ENCODE results near the gene UBAC2. TPM values are rescaled to one million over a fixed set of nuclear protein-coding genes. Genes with fewer than 3 reads are reported as not detected.
"Not testable (repeated sequence)": the region's sequence is repeated elsewhere in the genome, so short reads cannot be mapped to it uniquely, and the experiment has no call there.

UBAC2 gene
- total RNA-seq, 1 donor from 2014 or later, result 59.8 TPM

GRCh38 chr13:99226513-99226912 is 25.9 kb downstream of the UBAC2 start:
- no peak overlapping the region for H3K27ac Mint-ChIP-seq (ENCODE audit: unreplicated experiment)
- peaks cover 26% of the 10 kb centered on the region for H3K36me3 Mint-ChIP-seq (ENCODE audit: low read depth)
- DNase-seq (ENCODE audit: low read depth, low spot score), result no peak
- H3K4me3 Mint-ChIP-seq, result no peak overlapping the region
- peaks cover 12% of the 10 kb centered on the region for H3K9me3 Mint-ChIP-seq
- H3K27me3 Mint-ChIP-seq (ENCODE audit: low read depth), result no peaks in the 10 kb centered on the region
- H3K4me1 Mint-ChIP-seq, result peaks cover 28% of the 10 kb centered on the region
- TF ChIP-seq CTCF (conservative IDR thresholded peaks at IDR 0.05), result no peak

GRCh38 chr13:99227331-99227900 is 26.8 kb downstream of the UBAC2 start:
- no peak overlapping the region for H3K27ac Mint-ChIP-seq (ENCODE audit: unreplicated experiment)
- H3K27me3 Mint-ChIP-seq (ENCODE audit: low read depth), result no peaks in the 10 kb centered on the region
- DNase-seq (ENCODE audit: low read depth, low spot score), result no peak
- H3K36me3 Mint-ChIP-seq (ENCODE audit: low read depth), result peaks cover 17% of the 10 kb centered on the region
- H3K4me1 Mint-ChIP-seq, result peaks cover 28% of the 10 kb centered on the region
- H3K4me3 Mint-ChIP-seq, result no peak overlapping the region
- no peak for TF ChIP-seq CTCF (conservative IDR thresholded peaks at IDR 0.05)
- peaks cover 5% of the 10 kb centered on the region for H3K9me3 Mint-ChIP-seq

- peaks cover 2% of the 10 kb centered on the region for H3K9me3 Mint-ChIP-seq
- peaks cover 28% of the 10 kb centered on the region for H3K4me1 Mint-ChIP-seq
Measured at GRCh38 chr13:99227909-99228688, 27.4 kb downstream of the UBAC2 start.

GRCh38 chr13:99228737-99229691 is 28.4 kb downstream of the UBAC2 start:
- no peak for DNase-seq (ENCODE audit: low read depth, low spot score)
- H3K4me1 Mint-ChIP-seq, result peaks cover 24% of the 10 kb centered on the region
- TF ChIP-seq CTCF (conservative IDR thresholded peaks at IDR 0.05), result no peak
- H3K4me3 Mint-ChIP-seq, result no peak overlapping the region
- H3K27ac Mint-ChIP-seq (ENCODE audit: unreplicated experiment), result no peak overlapping the region
- no peaks in the 10 kb centered on the region for H3K9me3 Mint-ChIP-seq
- H3K27me3 Mint-ChIP-seq (ENCODE audit: low read depth), result no peaks in the 10 kb centered on the region
- peaks cover 7% of the 10 kb centered on the region for H3K36me3 Mint-ChIP-seq (ENCODE audit: low read depth)

More at GRCh38 chr13:99227909-99228688, 27.4 kb downstream of the UBAC2 start:
- DNase-seq (ENCODE audit: low read depth, low spot score), result no peak
- no peak for TF ChIP-seq CTCF (conservative IDR thresholded peaks at IDR 0.05)
- Mint-ChIP-seq H3K36me3 (ENCODE audit: low read depth) (peaks cover 10% of the 10 kb centered on the region), H3K4me3 (no peak overlapping the region), H3K27ac (ENCODE audit: unreplicated experiment) (no peak overlapping the region), H3K27me3 (ENCODE audit: low read depth) (no peaks in the 10 kb centered on the region)

- H3K36me3 Mint-ChIP-seq (ENCODE audit: low read depth); H3K9me3 Mint-ChIP-seq; DNase-seq (ENCODE audit: low read depth, low spot score); H3K27me3 Mint-ChIP-seq (ENCODE audit: low read depth); H3K4me3 Mint-ChIP-seq; H3K27ac Mint-ChIP-seq (ENCODE audit: unreplicated experiment): not testable (repeated sequence)
- peaks cover 22% of the 10 kb centered on the region for H3K4me1 Mint-ChIP-seq
Measured at GRCh38 chr13:99230588-99230987, 29.9 kb downstream of the UBAC2 start.

All from neural crest cell (in vitro differentiated cells).